NCI-H128 (cell line): ENCODE results near the gene CRYBG1.

Experiments used
- DNase-seq: peaks from one replicate; lab custom pipeline; 2025; ENCODE audit not compliant: unreplicated experiment; lab: John Stamatoyannopoulos, UW

The CRYBG1 gene

DNA sequence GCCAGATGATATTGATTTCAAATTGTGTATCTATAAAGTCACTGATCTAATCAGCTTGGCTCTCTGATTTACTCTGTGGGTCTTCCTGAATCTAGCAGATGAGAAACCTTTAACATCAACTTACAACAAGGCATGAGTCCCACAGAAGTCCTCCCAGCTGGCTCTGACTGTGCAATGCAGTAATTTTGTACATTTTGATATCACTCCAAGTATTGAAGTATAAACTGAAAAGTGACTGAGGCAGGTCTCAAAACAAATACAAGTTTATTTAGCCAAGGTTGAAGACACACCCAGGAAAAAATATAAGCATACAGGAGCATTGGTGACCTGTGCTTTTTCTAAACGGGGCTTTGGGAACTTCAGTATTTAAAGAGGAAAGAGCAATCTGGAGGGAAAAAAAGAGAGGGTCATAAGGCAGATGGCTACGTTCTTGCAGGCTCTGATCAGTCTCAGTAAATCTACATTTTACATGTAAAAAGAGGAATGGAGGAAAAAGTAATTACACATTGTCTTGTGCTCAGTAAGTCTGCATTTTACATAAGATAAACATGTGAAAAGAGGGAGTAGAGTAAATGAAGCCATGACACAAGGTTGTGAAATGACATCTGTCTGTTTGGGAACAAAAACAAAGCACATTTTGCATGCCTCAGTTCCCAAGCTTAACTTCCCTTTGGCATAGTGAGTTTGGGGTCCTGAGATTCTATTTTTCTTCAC lies 59.5 kb downstream of the CRYBG1 start:
- DNase-seq, result no peak

GRCh38 chr6:106421496-106421895 lies 61.0 kb downstream of the CRYBG1 start:
- no peak for DNase-seq

GRCh38 chr6:106422534-106422933 lies 62.0 kb downstream of the CRYBG1 start:
- DNase-seq, result no peak

GRCh38 chr6:106425382-106425781 lies 64.9 kb downstream of the CRYBG1 start:
- no peak for DNase-seq

- DNase-seq, result no peak
Measured at GRCh38 chr6:106426250-106426970, 65.9 kb downstream of the CRYBG1 start.

- no peak for DNase-seq
Measured at GRCh38 chr6:106430466-106430865, 69.9 kb downstream of the CRYBG1 start.

DNA sequence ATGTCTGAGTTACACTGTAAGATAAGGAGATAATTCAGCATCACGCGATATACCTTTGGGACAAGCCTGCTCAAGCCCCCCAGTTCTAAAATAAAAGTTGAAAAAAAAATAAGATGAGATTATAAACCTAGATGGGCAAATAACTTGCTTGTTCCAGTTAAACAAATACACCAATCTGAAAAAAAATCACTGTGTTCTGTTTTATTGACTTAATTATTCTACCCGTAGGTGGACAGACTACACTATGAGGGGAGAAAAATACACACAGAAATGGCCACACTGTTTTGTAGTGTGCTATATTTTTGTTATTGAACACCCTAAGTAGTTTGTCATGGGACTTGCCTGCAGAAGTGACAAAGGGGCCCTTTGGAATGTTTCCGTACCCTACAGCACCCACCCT lies 70.9 kb downstream of the CRYBG1 start:
- DNase-seq, result no peak

GRCh38 chr6:106431972-106432371 lies 71.5 kb downstream of the CRYBG1 start:
- DNase-seq, result no peak

- DNase-seq, result no peak
Measured at GRCh38 chr6:106434530-106434929, 74.0 kb downstream of the CRYBG1 start.

- DNase-seq, result no peak
Measured at GRCh38 chr6:106439459-106439858, 78.9 kb downstream of the CRYBG1 start.

DNA sequence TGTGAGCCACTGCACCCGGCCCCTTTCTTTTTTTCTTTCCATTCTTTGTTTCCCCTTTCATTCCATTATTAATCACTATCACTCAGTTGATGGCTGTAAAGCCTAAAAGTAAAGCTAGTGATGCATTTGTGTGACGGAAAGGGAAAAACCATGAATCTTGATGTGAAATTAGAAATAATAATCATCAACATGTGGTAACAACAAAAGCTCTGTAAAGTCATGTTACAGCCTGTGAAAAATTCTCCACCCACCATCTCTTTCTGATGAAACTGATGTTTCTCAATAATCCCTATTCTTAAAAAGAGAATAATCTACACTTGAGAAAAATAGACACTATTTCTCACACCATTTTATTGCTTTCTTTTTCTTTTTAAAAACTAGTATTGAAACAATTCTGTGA lies 80.0 kb downstream of the CRYBG1 start:
- DNase-seq, result no peak

GRCh38 chr6:106442395-106442794 lies 81.9 kb downstream of the CRYBG1 start:
- no peak for DNase-seq

DNA sequence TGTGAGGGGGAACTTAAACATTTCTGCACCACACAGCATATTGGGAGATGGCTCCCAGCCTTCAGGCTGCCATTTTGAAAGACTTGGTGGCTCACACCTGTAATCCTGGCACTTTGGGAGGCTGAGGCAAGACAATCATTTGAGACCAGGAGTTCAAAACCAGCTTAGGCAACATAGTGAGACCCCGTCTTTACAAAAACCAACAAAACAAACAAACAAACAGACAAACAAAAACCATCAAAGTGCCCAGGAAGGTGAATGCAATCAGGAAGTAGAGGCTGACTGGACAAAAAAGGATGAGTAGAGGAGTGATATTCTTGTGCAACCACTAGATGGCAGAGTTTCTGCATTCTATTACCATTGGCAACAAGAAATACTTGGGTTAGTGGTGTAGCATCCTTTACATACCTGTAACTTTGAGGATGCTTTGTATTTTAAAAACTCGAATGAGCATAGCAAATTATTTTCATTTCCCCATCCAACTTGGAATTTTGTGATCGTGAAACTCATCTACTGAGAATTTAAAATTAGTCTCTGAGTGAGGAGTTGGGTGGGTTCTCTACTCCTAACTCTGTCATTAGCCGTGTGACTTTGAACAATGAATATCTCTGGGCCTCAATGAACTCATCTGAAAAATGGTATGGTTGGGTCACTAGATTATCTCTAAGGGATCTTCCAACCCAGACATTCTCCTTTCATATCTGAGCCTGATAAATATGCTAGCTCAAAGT lies 84.4 kb downstream of the CRYBG1 start:
- DNase-seq, result no peak

DNA sequence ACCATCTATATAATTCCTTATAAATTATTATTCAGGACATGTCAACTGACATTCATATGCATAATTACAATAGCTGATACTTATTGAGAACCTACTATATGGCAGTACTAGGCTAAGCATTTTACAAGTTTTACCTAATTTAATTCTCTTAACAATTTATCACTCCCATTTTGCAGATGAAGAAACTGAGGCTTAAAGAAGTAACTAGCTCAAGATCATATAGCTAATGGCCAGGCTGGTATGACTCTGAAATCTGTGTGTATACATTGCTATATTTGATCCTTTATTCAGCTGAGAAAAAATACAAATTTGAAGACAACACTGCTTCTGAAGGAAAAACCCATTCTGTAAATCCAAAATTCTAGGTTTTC lies 85.0 kb downstream of the CRYBG1 start:
- no peak for DNase-seq

DNA sequence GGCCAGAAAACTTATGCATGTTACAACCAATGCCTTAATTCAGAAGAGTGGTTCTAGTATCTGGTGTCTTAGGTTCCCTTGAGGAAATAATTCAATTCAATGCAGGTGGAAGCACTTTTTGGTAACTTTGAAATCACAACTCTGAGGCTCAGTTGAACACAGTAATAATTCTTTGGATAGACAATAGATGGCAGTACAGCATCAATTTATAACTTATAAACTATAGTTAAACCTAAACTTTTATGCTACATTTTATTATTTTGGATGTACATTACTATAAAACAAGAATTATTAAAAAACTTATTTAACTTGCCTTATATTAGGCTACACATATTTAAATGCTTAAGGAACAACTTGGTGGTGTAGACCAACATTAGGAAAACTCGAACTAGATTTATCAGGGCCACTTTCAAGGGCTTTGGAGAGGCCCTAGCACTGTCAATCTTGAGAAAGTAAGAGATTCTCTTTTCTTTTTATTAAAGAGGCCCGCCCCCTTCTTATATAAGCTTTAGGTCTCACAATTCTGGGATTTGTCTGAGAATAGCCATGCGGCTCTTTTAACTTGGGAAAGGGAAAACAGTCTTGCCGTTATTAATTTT lies 85.9 kb downstream of the CRYBG1 start:
- no peak for DNase-seq

DNA sequence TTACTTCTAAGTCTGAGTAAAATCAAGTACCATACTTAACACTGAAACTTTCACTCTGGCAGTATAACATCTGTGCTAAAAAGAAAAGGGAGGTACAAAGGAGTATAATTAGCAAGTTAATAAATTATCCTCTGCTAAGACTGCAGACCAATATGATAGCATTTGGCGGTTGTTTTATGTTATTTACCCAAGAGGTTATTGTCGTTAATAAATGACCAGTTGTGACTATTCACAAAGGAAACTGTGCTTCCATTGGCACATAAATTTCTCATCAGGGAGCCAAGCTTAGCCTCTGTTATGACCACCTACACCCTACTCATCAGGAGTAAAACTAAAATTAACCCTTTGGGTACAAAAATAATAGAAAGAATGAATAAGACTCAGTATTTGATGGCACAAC lies 86.5 kb downstream of the CRYBG1 start:
- DNase-seq, result no peak

DNA sequence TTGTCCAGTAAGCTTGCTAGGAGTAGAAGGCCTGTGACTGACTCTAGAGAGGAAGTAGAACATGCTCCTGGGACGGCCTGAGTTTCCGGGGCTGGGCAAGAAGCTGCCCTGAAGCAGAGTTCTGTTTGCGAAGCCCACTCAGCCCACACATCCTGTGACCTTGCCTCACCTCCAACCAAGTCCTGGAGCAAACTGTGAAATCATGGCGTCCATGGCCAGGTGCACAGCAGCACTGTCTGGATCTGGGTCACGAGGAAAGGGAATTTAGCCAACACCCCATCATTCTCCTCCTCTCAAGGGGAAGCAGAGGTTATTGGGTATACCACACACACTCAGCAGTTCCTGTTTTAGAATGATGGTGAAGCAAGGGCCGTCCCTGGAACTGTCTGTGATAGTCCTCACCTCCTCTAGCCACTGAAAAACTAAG lies 87.5 kb downstream of the CRYBG1 start:
- DNase-seq, result no peak

DNA sequence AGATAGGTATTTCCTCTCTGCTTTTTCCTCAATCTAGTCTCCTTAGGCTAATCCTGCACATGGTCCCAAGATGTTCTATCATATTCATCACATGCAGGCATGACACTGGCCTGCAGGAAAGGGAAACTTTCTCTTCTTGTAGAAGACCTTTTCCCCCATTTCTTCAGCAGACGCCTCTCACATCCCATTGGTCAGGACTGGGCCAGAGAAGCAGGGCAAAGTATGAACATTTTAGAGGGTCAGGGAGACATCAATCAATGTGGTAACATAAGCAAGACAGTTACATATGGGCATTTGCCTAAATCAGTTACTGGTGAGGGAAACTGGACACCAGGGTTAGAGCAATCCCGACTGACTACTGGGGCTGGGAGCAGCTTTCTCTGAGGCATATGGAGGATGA lies 90.1 kb downstream of the CRYBG1 start:
- no peak for DNase-seq

DNA sequence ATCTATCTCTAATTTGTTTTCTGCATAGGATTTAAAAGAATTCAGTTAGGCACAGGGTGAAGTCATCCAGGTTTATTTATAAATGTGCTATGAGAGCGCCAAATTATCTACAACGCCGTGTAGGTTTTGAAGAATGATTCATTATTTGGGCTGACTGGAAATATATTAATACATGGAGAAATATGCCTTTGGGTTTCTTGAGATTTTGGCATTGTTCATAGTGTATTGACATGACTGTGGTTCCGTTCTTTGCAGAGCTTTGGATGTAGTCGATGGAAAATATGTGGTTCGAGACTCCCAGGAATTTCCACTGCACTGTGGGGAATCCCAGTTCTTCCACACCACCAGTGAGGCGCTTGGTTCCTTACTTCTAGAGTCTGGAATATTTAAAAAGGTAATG lies 90.9 kb downstream of the CRYBG1 start:
- no peak for DNase-seq

DNA sequence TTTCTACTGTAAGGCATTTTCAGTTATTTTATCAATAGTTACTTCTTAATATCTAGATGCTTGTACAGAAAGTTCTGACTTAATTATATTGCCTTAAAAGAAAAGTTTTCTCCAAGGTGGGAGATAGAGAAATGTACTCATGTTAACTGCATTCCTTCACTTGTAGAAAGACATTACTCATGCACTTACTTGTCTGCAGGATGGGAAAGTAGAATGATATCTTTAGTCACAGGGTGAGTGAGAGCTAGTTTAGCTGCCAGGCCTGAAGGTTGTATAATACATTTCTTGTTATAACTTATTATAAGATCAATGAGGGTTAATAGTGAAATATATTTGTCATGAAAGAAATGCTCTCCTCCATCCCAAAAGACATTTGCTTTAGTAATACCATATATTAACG lies 92.1 kb downstream of the CRYBG1 start:
- DNase-seq, result no peak

DNA sequence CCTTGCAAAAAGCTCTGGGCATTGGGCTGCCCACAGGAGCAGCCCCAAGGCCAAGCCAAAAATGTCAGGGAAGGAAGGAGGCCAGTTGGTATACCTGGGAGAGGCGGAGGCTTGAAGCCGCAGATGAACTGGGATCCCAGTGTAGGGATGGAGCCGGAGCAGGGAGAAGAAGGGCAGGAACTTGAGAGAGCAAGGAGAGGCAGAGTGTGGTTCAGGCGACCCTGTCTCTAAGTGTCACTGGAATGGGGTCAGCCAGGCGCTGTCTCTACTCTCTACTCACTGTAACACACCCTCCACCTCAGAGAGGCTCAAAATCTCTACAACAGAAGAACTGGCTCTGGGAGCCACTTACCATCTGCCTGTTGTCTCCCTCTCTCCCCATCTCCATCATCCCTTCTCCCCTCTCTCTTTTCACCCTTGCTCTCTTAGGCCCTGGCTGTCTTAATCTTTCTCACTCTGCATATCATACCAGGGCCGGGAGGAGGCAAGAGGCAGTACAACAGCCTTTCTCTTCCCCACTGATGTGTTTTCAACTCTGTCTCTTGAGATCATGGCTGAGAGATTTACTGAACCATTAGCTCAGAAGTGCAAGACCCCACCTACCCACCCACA lies 93.3 kb downstream of the CRYBG1 start:
- no peak for DNase-seq
